GM19372 (cell line): ENCODE results near the gene SH3D19.
"Not testable (repeated sequence)": the region's sequence is repeated elsewhere in the genome, so short reads cannot be mapped to it uniquely, and the experiment has no call there.

Experiments
- ATAC-seq: cut with Tn5 transposase; IDR thresholded peaks from one replicate; pipeline ENCODE4 v1.9.1; 2021; ENCODE audit warnings: mild to moderate bottlenecking, low read depth, moderate library complexity; ENCODE audit not compliant: unreplicated experiment

SH3D19 gene

GRCh38 chr4:151323667-151324066, 1.7 kb downstream of the SH3D19 start:
- no peak for ATAC-seq

- no peak for ATAC-seq
Measured at GRCh38 chr4:151322570-151322969, 2.8 kb downstream of the SH3D19 start.

GRCh38 chr4:151322161-151322560, 3.2 kb downstream of the SH3D19 start:
- ATAC-seq, result not testable (repeated sequence)

- no peak for ATAC-seq
Measured at GRCh38 chr4:151321586-151321985, 3.8 kb downstream of the SH3D19 start.

GRCh38 chr4:151319490-151319889, 5.9 kb downstream of the SH3D19 start:
- ATAC-seq, result no peak

- no peak for ATAC-seq
Measured at GRCh38 chr4:151318307-151319006, 6.9 kb downstream of the SH3D19 start.

GRCh38 chr4:151316645-151317044, 8.8 kb downstream of the SH3D19 start:
- no peak for ATAC-seq

GRCh38 chr4:151315212-151315886, 10.1 kb downstream of the SH3D19 start:
- no peak for ATAC-seq

- no peak for ATAC-seq
Measured at GRCh38 chr4:151314479-151314878, 10.9 kb downstream of the SH3D19 start.

GRCh38 chr4:151314010-151314355, 11.4 kb downstream of the SH3D19 start:
- no peak for ATAC-seq

- no peak for ATAC-seq
Measured at GRCh38 chr4:151313306-151314009, 11.9 kb downstream of the SH3D19 start.

- ATAC-seq, result no peak
Measured at GRCh38 chr4:151310124-151310728, 15.2 kb downstream of the SH3D19 start.

- ATAC-seq, result peak; percentile 49
Measured at GRCh38 chr4:151304755-151305154, 20.6 kb downstream of the SH3D19 start.

GRCh38 chr4:151304226-151304625, 21.2 kb downstream of the SH3D19 start:
- ATAC-seq, result no peak

GRCh38 chr4:151302432-151302831, 23.0 kb downstream of the SH3D19 start:
- ATAC-seq, result no peak

- ATAC-seq, result no peak
Measured at GRCh38 chr4:151297170-151297569, 28.2 kb downstream of the SH3D19 start.

- ATAC-seq, result no peak
Measured at GRCh38 chr4:151296227-151296626, 29.2 kb downstream of the SH3D19 start.

GRCh38 chr4:151294833-151295496, 30.4 kb downstream of the SH3D19 start:
- ATAC-seq, result no peak

GRCh38 chr4:151292038-151292437, 33.4 kb downstream of the SH3D19 start:
- ATAC-seq, result no peak

GRCh38 chr4:151291485-151291884, 33.9 kb downstream of the SH3D19 start:
- no peak for ATAC-seq

- no peak for ATAC-seq
Measured at GRCh38 chr4:151287409-151287808, 38.0 kb downstream of the SH3D19 start.
